ENCODE data around the gene C1orf159.

The C1orf159 gene

DNA sequence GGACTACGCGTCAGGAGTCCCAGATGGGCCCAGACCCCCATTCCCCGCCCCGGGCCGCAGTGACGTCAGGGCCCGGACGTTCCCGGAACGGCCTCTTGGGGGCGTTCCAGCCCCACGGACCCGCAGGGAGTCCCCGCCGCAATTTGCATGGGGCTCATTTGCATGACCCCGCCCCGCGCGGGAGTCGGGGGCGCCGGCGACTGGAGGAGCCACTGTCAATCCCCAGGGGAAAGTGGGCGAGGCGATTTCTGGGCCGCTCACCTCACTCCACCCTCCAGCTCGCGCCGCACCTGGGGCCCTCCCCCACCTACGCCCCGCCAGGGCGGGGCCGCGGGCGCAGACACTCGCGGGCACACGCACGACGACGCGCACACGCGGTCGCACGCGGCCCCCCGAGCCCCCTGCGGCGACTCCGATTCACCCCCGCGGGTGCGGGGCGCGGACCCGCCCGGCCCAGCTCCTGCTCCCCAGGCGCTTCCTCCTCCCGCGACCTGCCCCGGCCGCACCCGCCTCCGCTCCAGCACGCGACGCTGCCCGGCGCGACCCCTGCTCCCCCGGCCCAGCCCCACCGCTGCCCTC, 82.8 kb downstream of the C1orf159 start:
- FAIRE-seq, result no peak

DNA sequence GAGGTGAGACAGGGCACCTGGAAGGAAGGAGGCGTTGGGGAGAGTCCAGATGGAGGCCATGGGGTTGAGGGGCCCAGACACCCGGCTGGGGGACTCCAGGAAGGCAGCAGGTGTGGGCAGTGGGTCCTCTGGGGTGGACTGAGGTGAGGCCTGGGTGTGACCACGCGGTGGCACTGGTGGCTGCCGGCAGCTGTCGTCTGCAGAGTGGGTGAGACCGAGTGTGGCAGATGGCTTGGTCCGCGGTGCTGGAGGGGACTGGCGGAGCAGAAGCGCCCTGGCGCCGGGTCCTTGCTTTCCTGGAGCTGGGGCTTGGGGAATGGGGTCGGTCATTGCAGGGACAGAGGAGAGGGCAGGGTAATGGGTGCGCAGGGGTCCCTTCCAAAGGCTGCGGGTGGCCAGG, 83.5 kb downstream of the C1orf159 start:
- FAIRE-seq, result no peak
